ENCODE results near the gene GIT1. TPM values are rescaled to one million over a fixed set of nuclear protein-coding genes. Genes with fewer than 3 reads are reported as not detected.

Gene GIT1
- total RNA-seq, 2 experiments from 2014 or later = 107 TPM

DNA sequence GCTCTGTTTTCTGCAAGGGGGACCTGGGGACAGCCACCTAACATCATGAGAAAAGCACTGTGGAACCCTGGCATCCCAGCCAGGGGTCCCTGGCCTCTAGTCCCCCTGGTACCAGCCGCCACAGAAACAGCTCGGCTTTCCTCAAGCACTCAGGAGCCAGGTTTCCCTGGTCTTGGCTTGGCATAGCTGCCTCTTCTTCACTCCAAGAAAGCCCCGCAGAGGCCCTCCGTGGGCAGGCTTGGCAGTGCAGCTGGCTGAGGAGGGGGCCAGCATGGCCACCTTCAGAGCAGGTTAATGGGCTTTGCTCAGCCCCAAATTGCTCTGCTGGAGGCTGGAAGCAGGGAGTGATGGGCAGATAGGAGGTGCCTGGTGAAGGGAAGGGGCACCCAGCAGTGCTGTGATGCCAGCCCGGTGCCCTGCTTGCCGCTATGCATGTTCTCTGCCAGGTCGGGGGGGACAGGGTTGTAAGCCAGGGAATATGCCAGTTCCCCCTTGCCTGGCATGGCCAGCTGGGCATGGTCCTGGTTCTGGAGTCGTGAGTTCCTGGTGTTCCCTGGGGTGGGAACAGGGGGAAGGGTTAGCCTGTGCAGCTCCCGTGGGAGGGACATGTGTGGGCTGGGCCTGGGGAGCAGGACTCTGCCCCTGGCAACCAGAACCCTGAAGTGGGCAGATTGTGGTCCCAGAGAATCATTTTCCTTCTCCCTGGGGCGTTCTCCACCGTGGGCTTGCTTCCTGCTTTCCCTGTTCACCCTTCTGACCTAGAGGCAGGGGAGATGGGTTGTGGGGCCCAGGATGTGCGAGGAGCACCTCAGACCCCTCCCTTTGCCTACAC, 6.7 kb upstream of the GIT1 start:
- H3K36me3 Mint-ChIP-seq (ENCODE audit: low read depth) = no peaks in the 10 kb centered on the region
- no peak overlapping the region for H3K27ac Mint-ChIP-seq
- POLR2A ChIA-PET = no interaction called here
- CTCF ChIA-PET = interaction anchor here (0.6 to 3.7 kb wide), 5 partner anchors 15 to 1370 kb away, joined by 3 to 18 read pairs (median 7); no protein-coding TSS in a partner anchor
- H3K9me3 Mint-ChIP-seq = no peaks in the 10 kb centered on the region
- DNase-seq = no peak
- H3K4me3 Mint-ChIP-seq = no peak overlapping the region
- no peaks in the 10 kb centered on the region for H3K27me3 Mint-ChIP-seq
- peaks cover 25% of the 10 kb centered on the region for H3K4me1 Mint-ChIP-seq

DNA sequence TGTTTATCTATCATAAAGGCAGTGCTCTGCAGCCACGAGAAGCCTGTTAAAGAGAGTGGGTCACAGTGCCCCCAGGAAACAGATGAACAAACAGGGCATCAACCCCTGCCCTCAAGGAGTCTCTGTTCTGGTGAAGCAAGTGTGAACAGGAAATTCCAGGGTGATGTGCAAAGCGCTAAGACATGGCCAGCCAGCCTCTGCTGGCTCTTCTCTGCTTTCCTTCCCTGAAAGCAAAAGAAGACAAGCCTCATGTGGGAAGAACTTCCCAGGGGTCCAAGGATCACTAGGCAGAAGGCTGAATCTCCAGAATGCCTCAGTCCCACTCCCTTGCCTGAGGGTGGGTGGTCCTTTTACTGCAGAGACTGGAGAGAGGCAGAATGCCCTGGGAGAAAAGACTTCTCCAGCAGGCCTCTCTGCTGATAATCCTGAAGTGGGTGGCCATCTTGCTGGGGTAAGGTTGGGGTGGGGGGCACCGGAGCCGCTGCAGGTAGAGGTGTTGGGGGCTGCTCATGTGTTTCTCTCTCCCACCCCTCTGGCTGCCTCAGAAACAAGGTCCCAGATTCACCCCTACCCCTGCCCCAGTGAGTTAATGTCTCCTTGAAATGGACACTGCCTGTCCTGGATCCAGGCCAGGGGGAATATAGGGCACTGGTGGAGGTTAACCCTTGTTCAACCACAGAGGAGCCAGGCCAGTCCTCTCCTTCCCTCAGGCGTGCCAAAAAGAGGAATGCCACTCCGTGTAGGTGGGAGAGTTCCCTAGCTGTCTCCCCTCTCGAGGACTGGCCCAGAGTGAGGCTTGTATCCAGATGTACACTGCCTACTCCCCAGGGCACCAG, 5.9 kb upstream of the GIT1 start:
- no peak overlapping the region for H3K27ac Mint-ChIP-seq
- no peak overlapping the region for H3K4me3 Mint-ChIP-seq
- POLR2A ChIA-PET = no interaction called here
- CTCF ChIA-PET = interaction anchor here (0.6 to 5.0 kb wide), 6 partner anchors 9 to 226 kb away, joined by 3 to 116 read pairs (median 12); no protein-coding TSS in a partner anchor
- H3K9me3 Mint-ChIP-seq = no peaks in the 10 kb centered on the region
- H3K27me3 Mint-ChIP-seq = no peaks in the 10 kb centered on the region
- H3K4me1 Mint-ChIP-seq = peaks cover 32% of the 10 kb centered on the region
- DNase-seq = no peak
- no peaks in the 10 kb centered on the region for H3K36me3 Mint-ChIP-seq (ENCODE audit: low read depth)

DNA sequence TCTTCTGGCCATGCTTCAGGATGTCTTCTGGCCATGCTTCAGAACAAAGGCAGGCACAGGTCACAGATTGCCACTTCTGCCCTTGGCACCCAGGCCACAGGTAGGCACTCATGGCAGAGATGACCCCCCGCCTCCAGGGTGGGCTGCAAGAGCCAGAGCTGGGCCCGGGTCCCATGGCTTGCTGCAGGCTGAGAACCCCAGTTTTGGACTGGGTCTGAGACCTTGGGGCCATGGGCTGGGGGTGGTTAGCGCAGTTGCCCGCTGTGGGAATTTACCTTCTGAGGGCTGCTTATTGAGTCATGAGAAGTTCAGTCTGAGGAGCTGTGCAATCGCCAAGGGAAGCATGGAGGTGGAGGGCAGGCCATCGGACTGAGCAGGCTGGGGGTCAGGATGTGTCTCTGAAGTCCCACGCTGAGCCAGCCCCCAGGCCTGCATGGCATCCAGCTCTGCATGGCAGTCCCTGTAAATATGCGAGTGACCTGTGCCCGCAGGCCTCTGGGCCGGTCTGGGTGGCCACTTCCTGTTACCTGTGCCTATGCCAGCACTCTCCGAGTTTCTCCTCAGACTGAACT, 5.2 kb upstream of the GIT1 start:
- H3K36me3 Mint-ChIP-seq (ENCODE audit: low read depth) = no peaks in the 10 kb centered on the region
- POLR2A ChIA-PET = no interaction called here
- CTCF ChIA-PET = interaction anchor here (0.6 to 5.0 kb wide), 6 partner anchors 10 to 127 kb away, joined by 3 to 116 read pairs (median 6); no protein-coding TSS in a partner anchor
- no peaks in the 10 kb centered on the region for H3K9me3 Mint-ChIP-seq
- no peak for DNase-seq
- peaks cover 37% of the 10 kb centered on the region for H3K4me1 Mint-ChIP-seq
- no peak overlapping the region for H3K27ac Mint-ChIP-seq
- no peaks in the 10 kb centered on the region for H3K27me3 Mint-ChIP-seq
- peak overlapping the region; percentile 68 for H3K4me3 Mint-ChIP-seq

DNA sequence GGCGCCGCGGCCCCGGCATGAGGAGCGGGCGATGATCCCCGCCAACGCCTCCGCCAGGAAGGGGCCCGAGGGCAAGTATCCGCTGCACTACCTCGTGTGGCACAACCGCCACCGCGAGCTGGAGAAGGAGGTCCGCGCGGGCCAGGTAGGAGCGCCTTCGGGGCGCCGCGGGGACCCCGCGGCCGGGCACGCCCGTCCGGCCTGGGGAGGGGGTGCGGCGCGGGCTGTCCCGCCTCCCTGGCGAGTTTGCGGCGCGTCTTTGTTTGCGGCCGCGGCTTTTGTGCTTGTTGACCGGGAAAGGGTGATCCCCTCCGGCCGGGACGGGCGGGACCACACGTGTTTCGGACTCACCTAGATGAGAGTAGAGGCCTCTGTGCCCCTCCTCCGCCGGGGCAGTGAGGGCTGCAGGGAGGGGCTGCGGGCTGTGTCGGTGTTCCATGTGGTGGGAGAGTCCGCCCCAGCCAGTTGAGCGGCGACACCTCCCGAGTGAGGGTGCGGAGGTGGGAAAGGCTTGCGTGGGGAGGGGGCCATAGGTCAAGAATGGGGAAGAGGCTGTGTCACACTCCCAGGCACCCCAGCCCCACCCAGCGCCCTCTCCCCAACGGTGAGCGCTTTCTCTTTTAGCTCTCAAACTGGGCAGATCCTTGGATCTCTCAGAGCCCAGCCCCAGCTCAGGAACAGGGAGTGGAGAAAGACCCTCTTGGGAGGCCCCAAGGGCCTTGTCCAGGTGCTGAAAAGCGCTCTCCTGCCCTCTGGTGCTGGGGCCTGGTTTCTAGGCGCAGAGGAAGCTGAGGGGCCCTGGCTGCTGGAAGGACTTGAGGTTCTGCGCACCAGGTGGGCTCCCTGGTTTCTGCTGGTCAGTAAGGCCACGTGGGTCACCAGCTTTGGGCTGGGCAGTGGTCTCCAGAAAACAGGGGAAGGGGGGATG, 4.4 kb upstream of the GIT1 start:
- Mint-ChIP-seq H3K4me1 (peaks cover 37% of the 10 kb centered on the region), H3K36me3 (ENCODE audit: low read depth) (no peaks in the 10 kb centered on the region), H3K4me3 (peak overlapping the region; percentile 68), H3K27me3 (no peaks in the 10 kb centered on the region), H3K9me3 (no peaks in the 10 kb centered on the region), H3K27ac (peak overlapping the region; percentile 36)
- POLR2A ChIA-PET = interaction anchor here (0.6 kb wide), 1 partner anchor 227 kb away, joined by 8 read pairs; no protein-coding TSS in a partner anchor
- peak; percentile 47 for DNase-seq
- CTCF ChIA-PET = interaction anchor here (0.5 to 5.0 kb wide), 11 partner anchors 7 to 128 kb away, joined by 3 to 116 read pairs (median 7); no protein-coding TSS in a partner anchor

GRCh38 chr17:29592850-29593551, 3.6 kb upstream of the GIT1 start, which contains the start of gene ANKRD13B:
Gene ANKRD13B (plus strand): TSS chr17:29593132. CDS start chr17:29593622, 490 bp downstream.
- H3K9me3 Mint-ChIP-seq = no peaks in the 10 kb centered on the region
- H3K4me3 Mint-ChIP-seq = peak within 1 kb of the TSS; percentile 68
- H3K4me1 Mint-ChIP-seq = peaks cover 40% of the 10 kb centered on the region
- H3K27me3 Mint-ChIP-seq = no peaks in the 10 kb centered on the region
- ChIA-PET POLR2A (interaction anchor here (1.8 kb wide), 1 partner anchor 24 kb away, joined by 5 read pairs; no protein-coding TSS in a partner anchor), CTCF (interaction anchor here (0.7 to 5.0 kb wide), 13 partner anchors 8 to 338 kb away, joined by 3 to 116 read pairs (median 8); partner anchors contain the start of genes ABHD15, SSH2 and TP53I13)
- H3K36me3 Mint-ChIP-seq (ENCODE audit: low read depth) = peaks cover 2% of the 10 kb centered on the region
- peak within 1 kb of the TSS; percentile 62 for H3K27ac Mint-ChIP-seq
- DNase-seq = peak; percentile 51

DNA sequence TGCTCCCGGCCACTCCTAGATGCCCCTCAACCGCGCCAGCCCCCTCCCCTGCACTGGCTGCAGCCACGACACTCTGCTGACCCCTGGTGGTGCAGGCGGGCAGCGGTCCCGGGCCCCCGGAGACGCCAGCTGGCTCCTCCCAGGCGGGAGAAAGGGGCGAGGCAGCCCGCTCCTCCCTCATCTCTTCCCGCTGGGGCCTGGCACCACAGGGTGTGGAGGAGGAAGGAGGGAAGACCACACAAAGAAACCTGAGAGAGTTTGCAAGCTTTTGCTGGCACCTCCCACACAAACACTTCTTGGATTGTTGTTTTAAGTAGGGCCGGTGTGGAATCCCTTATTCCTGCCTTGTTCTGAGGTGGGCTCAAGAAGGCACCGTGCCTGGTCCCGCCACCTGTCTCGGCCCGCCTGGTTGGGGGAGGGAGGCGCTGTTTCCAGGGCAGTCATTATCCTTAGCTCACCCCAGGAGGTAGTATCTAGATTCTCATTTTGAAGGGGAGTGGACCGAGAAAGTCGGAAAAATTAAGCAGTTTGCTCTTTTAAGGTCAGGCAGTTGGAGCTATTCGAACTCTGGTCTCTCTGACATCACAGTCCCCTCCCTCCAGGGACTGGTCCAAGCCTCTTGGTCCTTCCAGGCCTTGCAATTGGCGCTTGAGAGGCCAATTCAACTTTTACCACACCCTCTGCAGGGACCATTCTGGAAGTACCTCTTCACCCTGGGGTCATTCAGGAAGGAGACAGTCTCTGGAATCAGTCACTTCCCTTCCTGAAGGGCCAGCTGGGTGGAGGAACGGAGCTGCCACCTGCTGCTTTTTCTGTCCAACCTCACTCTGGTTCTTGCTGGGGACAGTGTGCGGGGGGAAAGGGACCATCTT, 2.5 kb upstream of the GIT1 start:
- Mint-ChIP-seq H3K27ac (peak overlapping the region; percentile 82), H3K9me3 (no peaks in the 10 kb centered on the region), H3K4me1 (peaks cover 50% of the 10 kb centered on the region), H3K4me3 (peak overlapping the region; percentile 77), H3K36me3 (ENCODE audit: low read depth) (peaks cover 2% of the 10 kb centered on the region), H3K27me3 (no peaks in the 10 kb centered on the region)
- DNase-seq = peak; percentile 79
- ChIA-PET POLR2A (interaction anchor here (1.8 kb wide), 1 partner anchor 25 kb away, joined by 5 read pairs; no protein-coding TSS in a partner anchor), CTCF (interaction anchor here (0.6 to 5.0 kb wide), 24 partner anchors 8 to 369 kb away, joined by 3 to 116 read pairs (median 4); partner anchors contain the start of genes ABHD15, SSH2 and TP53I13)

GRCh38 chr17:29591146-29591736, 1.8 kb upstream of the GIT1 start:
- peaks cover 58% of the 10 kb centered on the region for H3K4me1 Mint-ChIP-seq
- ChIA-PET POLR2A (interaction anchor here (1.8 kb wide), 1 partner anchor 26 kb away, joined by 5 read pairs; no protein-coding TSS in a partner anchor), CTCF (interaction anchor here (0.8 to 5.0 kb wide), 14 partner anchors 9 to 341 kb away, joined by 3 to 116 read pairs (median 6); partner anchors contain the start of genes ABHD15, SSH2 and TP53I13)
- H3K36me3 Mint-ChIP-seq (ENCODE audit: low read depth) = peaks cover 2% of the 10 kb centered on the region
- H3K27me3 Mint-ChIP-seq = no peaks in the 10 kb centered on the region
- H3K9me3 Mint-ChIP-seq = no peaks in the 10 kb centered on the region
- H3K27ac Mint-ChIP-seq = peak overlapping the region; percentile 82
- peak overlapping the region; percentile 77 for H3K4me3 Mint-ChIP-seq
- DNase-seq = peak; percentile 30

- no peaks in the 10 kb centered on the region for H3K27me3 Mint-ChIP-seq
- H3K27ac Mint-ChIP-seq = peak overlapping the region; percentile 93
- peaks cover 64% of the 10 kb centered on the region for H3K4me1 Mint-ChIP-seq
- no peaks in the 10 kb centered on the region for H3K9me3 Mint-ChIP-seq
- H3K36me3 Mint-ChIP-seq (ENCODE audit: low read depth) = peaks cover 2% of the 10 kb centered on the region
- H3K4me3 Mint-ChIP-seq = peak overlapping the region; percentile 77
- ChIA-PET CTCF (interaction anchor here (0.9 to 5.0 kb wide), 7 partner anchors 9 to 221 kb away, joined by 3 to 116 read pairs (median 17); partner anchors contain the start of genes ABHD15 and TP53I13), POLR2A (no interaction called here)
- DNase-seq = no peak
Measured at GRCh38 chr17:29590411-29591145, 1.1 kb upstream of the GIT1 start.

DNA sequence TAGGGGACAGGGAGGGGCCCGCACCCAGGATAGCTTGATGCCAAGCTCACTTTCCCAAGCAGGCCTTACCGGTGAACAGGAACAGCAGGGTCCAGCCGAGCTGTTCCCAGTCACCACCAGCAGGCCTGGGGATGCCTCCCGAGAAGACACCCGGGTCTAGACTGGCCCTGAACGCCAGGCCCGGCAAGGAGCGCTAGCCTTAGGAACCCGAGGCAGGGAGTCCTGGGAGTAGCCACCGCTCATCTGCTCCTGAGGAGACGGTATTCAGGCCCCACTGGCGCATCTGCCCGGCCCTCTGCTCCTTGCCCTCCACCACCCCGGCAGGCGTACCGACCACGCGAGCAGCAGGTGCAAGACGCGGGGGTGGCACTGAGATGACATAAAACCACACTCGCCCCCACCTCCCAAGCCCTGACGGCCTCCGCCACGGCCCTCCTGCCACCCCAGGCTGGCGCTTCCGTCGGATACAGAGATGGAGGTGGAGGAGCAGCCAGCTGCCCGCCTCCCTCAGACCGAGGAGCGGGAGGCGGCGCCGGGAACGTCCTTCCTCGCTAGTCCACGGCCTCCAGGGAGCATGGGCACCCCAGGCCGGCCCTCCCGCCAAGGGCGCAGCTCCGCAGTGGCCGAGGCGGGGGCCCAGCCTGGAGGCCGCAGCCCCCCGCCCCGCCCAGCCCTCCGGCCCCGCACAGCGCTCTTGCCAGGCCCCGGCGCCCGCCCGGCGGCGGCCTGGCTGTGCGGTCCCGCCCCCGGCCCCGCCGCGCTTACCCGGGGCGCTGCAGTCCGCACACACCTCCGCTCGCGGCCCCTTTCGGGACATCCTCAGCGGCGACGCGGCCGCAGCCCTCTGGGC, 661 bp downstream of the GIT1 start:
- peaks cover 3% of the 10 kb centered on the region for H3K36me3 Mint-ChIP-seq (ENCODE audit: low read depth)
- peak overlapping the region; percentile 90 for H3K27ac Mint-ChIP-seq
- ChIA-PET CTCF (interaction anchor here (0.5 to 4.9 kb wide), 8 partner anchors 9 to 774 kb away, joined by 3 to 36 read pairs (median 6); partner anchors contain the start of gene TP53I13), POLR2A (no interaction called here)
- peaks cover 76% of the 10 kb centered on the region for H3K4me1 Mint-ChIP-seq
- peak overlapping the region; percentile 98 for H3K4me3 Mint-ChIP-seq
- H3K9me3 Mint-ChIP-seq = no peaks in the 10 kb centered on the region
- H3K27me3 Mint-ChIP-seq = no peaks in the 10 kb centered on the region
- peak; percentile 43 for DNase-seq
